ENCODE data around the gene RBMY1A1.
"Not testable (repeated sequence)": the region's sequence is repeated elsewhere in the genome, so short reads cannot be mapped to it uniquely, and the experiment has no call there.

RBMY1A1 gene

GRCh38 chrY:21534579-21534978, at the start of gene RBMY1A1:
RBMY1A1 (plus strand) TSS chrY:21534879; CDS start chrY:21536892, 2,013 bp downstream.
- DNase-seq (ENCODE audit: low read depth), result not testable (repeated sequence)

- DNase-seq (ENCODE audit: low read depth), result not testable (repeated sequence)
Measured at GRCh38 chrY:21511038-21511437, 23.6 kb upstream of the RBMY1A1 start, which contains the start of gene RBMY1B. RBMY1B (plus strand) TSS chrY:21511338; CDS start chrY:21513351, 2,013 bp downstream.

GRCh38 chrY:21559316-21559984, 24.8 kb downstream of the RBMY1A1 start:
- not testable (repeated sequence) for DNase-seq (ENCODE audit: low read depth)

- no peak for DNase-seq (ENCODE audit: low read depth)
Measured at GRCh38 chrY:21585449-21585848, 50.8 kb downstream of the RBMY1A1 start.

- DNase-seq (ENCODE audit: low read depth), result not testable (repeated sequence)
Measured at GRCh38 chrY:21586454-21586853, 51.8 kb downstream of the RBMY1A1 start.

DNA sequence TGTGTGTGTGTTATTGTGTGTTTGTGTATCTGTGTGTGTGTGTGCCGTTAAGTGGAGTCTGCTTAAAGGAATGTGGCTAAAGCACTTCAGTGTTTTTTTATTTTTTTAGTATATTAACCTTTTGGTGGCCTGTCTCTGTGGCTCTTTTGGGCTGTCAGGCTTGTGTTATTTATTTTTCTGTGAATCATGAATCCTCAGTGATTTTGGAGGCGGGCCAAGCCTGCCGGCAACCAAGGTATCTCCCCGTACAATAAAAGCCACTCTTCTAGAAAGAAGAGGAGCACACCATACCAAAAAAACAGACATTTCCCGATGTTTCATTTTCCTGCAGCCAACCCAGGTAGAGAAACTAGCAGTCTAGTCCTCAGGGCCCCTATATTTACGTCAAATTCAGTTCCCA, 57.4 kb downstream of the RBMY1A1 start:
- DNase-seq (ENCODE audit: low read depth), result no peak

DNA sequence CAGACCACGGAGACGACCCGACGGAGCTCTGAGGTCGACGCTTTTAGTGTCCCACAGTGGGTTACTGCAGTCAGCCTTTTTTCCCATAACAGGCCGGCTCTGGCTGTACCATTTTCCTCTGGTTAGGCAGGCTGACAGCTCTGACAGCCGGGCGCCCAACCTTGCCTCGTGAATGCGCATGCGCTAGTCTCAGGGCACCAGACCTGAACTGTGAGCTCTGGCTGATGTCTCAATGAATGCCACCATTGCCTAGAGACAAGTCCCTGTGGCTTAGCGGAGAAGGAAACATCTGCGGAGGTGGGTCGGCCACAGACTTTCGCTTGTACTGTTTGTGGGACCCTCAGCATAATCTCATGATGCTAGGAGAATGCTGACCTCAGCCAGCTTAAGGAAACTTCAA, 61.6 kb downstream of the RBMY1A1 start:
- not testable (repeated sequence) for DNase-seq (ENCODE audit: low read depth)

All from activated T-cell treated with anti-CD3 and anti-CD28 coated beads for 48 hours (primary cell).